ENCODE measurements around the gene KHDC4. TPM values are rescaled to one million over a fixed set of nuclear protein-coding genes. Genes with fewer than 3 reads are reported as not detected.

The KHDC4 gene
- total and polyA plus RNA-seq, 10 of the 15 experiments (the other 5 are each of a cell fraction or from before 2014, with no cell fraction given): 11.7 to 109 (median 41.9) TPM

DNA sequence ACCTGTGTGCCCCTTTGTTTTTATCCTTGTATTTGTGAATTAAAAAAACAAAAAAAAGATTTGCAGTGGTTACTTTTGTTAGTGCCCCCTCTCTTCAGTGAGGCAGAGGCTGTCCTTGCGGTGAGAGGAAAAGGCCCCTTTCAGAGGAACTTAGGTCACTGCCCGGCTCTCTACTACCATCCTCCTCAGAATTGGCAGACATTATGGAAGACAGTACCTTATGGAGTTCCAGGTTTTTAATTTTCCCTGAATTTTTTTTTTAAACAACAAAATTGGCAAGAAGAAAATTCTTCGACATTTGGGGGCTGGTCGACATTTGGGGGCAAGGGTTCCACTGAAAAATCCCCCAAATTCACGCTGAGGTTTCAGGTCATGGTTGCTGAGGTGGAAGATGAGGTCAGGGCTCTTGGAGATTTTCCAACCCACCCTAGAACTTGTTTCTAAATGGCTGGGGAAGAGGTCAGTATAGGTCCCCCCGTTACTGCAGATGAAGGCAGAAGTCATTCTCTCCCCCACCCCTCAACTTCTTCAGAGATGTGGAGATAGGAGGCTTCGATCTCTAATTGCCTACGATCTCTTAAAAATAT lies 12.5 kb upstream of the KHDC4 start (continued):
- TF ChIP-seq YY1 (IDR thresholded peaks at IDR 0.05; ENCODE audit: low read depth, low read length) (no peak; the same call in 1 of the 2 replicates), CBFB (IDR thresholded peaks at IDR 0.05; ENCODE audit: low read depth) (no peak), MEF2B (IDR thresholded peaks at IDR 0.05; ENCODE audit: partially characterized antibody, poor library complexity, severe bottlenecking) (no peak), MTA2 (IDR thresholded peaks at IDR 0.05; ENCODE audit: low read depth) (no peak), SREBF1 (IDR thresholded peaks at IDR 0.05; ENCODE audit: low read length) (no peak), RUNX3 (IDR thresholded peaks at IDR 0.05; ENCODE audit: low read length) (peak; percentile 65), ATF7 (IDR thresholded peaks at IDR 0.05; ENCODE audit: low read depth) (no peak), ZBTB40 (IDR thresholded peaks at IDR 0.05; ENCODE audit: borderline replicate concordance) (no peak)
- TF ChIP-seq, protein P1, sequence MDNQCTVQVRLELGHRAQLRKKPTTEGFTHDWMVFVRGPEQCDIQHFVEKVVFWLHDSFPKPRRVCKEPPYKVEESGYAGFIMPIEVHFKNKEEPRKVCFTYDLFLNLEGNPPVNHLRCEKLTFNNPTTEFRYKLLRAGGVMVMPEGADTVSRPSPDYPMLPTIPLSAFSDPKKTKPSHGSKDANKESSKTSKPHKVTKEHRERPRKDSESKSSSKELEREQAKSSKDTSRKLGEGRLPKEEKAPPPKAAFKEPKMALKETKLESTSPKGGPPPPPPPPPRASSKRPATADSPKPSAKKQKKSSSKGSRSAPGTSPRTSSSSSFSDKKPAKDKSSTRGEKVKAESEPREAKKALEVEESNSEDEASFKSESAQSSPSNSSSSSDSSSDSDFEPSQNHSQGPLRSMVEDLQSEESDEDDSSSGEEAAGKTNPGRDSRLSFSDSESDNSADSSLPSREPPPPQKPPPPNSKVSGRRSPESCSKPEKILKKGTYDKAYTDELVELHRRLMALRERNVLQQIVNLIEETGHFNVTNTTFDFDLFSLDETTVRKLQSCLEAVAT (IDR thresholded peaks at IDR 0.05): no peak
- TF ChIP-seq, protein P2, sequence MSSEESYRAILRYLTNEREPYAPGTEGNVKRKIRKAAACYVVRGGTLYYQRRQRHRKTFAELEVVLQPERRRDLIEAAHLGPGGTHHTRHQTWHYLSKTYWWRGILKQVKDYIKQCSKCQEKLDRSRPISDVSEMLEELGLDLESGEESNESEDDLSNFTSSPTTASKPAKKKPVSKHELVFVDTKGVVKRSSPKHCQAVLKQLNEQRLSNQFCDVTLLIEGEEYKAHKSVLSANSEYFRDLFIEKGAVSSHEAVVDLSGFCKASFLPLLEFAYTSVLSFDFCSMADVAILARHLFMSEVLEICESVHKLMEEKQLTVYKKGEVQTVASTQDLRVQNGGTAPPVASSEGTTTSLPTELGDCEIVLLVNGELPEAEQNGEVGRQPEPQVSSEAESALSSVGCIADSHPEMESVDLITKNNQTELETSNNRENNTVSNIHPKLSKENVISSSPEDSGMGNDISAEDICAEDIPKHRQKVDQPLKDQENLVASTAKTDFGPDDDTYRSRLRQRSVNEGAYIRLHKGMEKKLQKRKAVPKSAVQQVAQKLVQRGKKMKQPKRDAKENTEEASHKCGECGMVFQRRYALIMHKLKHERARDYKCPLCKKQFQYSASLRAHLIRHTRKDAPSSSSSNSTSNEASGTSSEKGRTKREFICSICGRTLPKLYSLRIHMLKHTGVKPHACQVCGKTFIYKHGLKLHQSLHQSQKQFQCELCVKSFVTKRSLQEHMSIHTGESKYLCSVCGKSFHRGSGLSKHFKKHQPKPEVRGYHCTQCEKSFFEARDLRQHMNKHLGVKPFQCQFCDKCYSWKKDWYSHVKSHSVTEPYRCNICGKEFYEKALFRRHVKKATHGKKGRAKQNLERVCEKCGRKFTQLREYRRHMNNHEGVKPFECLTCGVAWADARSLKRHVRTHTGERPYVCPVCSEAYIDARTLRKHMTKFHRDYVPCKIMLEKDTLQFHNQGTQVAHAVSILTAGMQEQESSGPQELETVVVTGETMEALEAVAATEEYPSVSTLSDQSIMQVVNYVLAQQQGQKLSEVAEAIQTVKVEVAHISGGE (CRISPR knock-in tag; IDR thresholded peaks at IDR 0.05): no peak
